Muscle layer of duodenum (tissue), 2 donors: ENCODE data around the gene SHISA4.
"Not testable (repeated sequence)": the region's sequence is repeated elsewhere in the genome, so short reads cannot be mapped to it uniquely, and the experiment has no call there.

ENCODE experiments used
- H3K27ac ChIP-seq: one replicate; pipeline ENCODE4 v1.7.0; 2013; ENCODE audit warnings: mild to moderate bottlenecking, low read length
- H3K27me3 ChIP-seq: one replicate; pipeline ENCODE4 v1.7.0; 2013; ENCODE audit warnings: low read depth, mild to moderate bottlenecking, control low read depth, low read length
- H3K36me3 ChIP-seq, 2 donors: one replicate each; pipeline ENCODE4 v1.7.0; 2013; ENCODE audit warnings: low read length in 2 of 2, control low read depth in 1 of 2, mild to moderate bottlenecking in 1 of 2; ENCODE audit not compliant: insufficient read depth in 2 of 2, control insufficient read depth in 1 of 2
- H3K4me1 ChIP-seq, 2 donors: one replicate each; pipeline ENCODE4 v1.7.0; 2013; ENCODE audit warnings: low read length in 2 of 2, mild to moderate bottlenecking in 2 of 2, control low read depth in 1 of 2, moderate library complexity in 1 of 2; ENCODE audit not compliant: insufficient read depth in 2 of 2, control insufficient read depth in 1 of 2
- H3K4me3 ChIP-seq, 2 donors: one replicate each; pipeline ENCODE4 v1.7.0; 2013; ENCODE audit warnings: low read length in 2 of 2, low read depth in 1 of 2, mild to moderate bottlenecking in 1 of 2
- H3K9me3 ChIP-seq, 2 donors: one replicate each; pipeline ENCODE4 v1.7.0; 2013; ENCODE audit warnings: low read length in 2 of 2, control low read depth in 1 of 2, mild to moderate bottlenecking in 1 of 2; ENCODE audit not compliant: control insufficient read depth in 1 of 2
- donor health status: healthy.

Gene SHISA4

GRCh38 chr1:201850053-201850397 is 38.7 kb upstream of the SHISA4 start:
- Histone ChIP-seq H3K4me1 (peaks cover 0 to 17% of the 10 kb centered on the region in 2 donors), H3K36me3 (peaks cover 40 to 58% of the 10 kb centered on the region in 2 donors), H3K27me3 (no peaks in the 10 kb centered on the region), H3K9me3 (no peaks in the 10 kb centered on the region), H3K27ac (peak overlapping the region; percentile 74), H3K4me3 (no peak overlapping the region)

DNA sequence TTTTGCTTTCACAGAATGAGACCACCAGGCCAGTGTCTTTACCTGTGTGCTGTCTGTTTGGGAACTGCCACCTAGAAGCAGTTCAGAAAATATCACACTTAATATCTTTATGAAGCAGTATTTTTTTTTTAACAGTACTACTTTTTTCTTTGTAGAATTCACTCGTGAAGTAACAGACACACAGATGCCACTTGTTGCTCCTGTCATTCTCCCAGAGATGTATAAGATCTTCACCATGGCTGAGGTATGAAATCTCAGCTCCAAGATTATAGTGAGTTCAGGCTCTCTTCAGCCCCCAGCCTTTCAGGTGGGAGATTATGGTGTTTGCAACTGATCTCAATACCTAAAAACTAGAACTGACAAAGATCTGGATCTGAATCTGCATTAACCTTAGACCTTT is 36.7 kb upstream of the SHISA4 start:
- H3K27ac ChIP-seq, result no peak overlapping the region
- H3K4me1 ChIP-seq, result peaks cover 0 to 17% of the 10 kb centered on the region in 2 donors
- no peak overlapping the region for H3K4me3 ChIP-seq
- no peaks in the 10 kb centered on the region for H3K27me3 ChIP-seq
- peaks cover 57 to 77% of the 10 kb centered on the region in 2 donors for H3K36me3 ChIP-seq
- H3K9me3 ChIP-seq, result no peaks in the 10 kb centered on the region

DNA sequence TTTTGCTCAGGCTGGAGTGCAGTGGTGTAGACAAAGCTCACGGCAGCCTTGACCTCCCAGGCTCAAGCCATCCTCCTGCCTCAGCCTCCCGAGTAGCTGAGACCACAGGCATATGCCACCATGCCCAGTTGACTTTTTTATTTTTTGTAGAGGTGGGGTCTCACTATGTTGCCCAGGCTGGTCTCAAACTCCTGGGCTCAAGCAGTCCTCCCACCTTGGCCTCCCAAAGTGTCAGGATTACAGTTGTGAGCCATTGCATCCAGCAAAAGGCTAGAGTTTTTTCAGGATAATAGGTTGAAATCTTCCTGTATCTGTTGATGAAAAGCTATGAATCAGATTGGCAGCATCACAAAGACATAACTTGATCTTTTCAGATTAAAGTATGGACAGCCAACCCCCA is 32.0 kb upstream of the SHISA4 start:
- H3K27me3 ChIP-seq, H3K4me3 ChIP-seq, H3K4me1 ChIP-seq, H3K9me3 ChIP-seq, H3K27ac ChIP-seq: not testable (repeated sequence)
- peaks cover 68 to 86% of the 10 kb centered on the region in 2 donors for H3K36me3 ChIP-seq

- H3K4me3 ChIP-seq, result no peak overlapping the region
- no peaks in the 10 kb centered on the region for H3K4me1 ChIP-seq
- H3K36me3 ChIP-seq, result peaks cover 57 to 80% of the 10 kb centered on the region in 2 donors
- H3K27ac ChIP-seq, result no peak overlapping the region
- no peaks in the 10 kb centered on the region for H3K9me3 ChIP-seq
- H3K27me3 ChIP-seq, result no peaks in the 10 kb centered on the region
Measured at GRCh38 chr1:201859424-201859823, 29.3 kb upstream of the SHISA4 start.

- peaks cover 38 to 68% of the 10 kb centered on the region in 2 donors for H3K36me3 ChIP-seq
- no peaks in the 10 kb centered on the region for H3K9me3 ChIP-seq
- H3K4me1 ChIP-seq, result no peaks in the 10 kb centered on the region
- H3K27ac ChIP-seq, result no peak overlapping the region
- no peak overlapping the region for H3K4me3 ChIP-seq
- H3K27me3 ChIP-seq, result no peaks in the 10 kb centered on the region
Measured at GRCh38 chr1:201861448-201861847, 27.2 kb upstream of the SHISA4 start.

DNA sequence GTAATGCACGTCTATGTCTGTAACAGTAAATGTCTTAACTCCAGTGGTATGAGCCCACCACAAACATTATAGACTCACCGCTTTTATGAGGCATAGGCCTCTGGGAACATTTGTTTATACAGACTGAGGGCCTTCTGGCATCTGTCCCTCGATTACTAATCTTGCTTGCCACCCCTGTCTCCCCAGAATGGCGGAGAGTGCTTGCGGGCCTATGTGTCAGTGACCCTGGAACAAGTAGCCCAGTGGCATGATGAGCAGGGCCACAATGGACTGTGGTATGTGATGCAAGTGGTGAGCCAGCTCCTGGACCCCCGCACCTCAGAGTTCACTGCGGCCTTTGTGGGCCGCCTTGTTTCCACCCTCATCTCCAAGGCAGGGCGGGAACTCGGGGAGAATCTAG is 18.3 kb upstream of the SHISA4 start:
- Histone ChIP-seq H3K9me3 (no peaks in the 10 kb centered on the region), H3K36me3 (peaks cover 65 to 82% of the 10 kb centered on the region in 2 donors), H3K4me3 (no peak overlapping the region), H3K27me3 (no peaks in the 10 kb centered on the region), H3K27ac (no peak overlapping the region), H3K4me1 (no peaks in the 10 kb centered on the region)

DNA sequence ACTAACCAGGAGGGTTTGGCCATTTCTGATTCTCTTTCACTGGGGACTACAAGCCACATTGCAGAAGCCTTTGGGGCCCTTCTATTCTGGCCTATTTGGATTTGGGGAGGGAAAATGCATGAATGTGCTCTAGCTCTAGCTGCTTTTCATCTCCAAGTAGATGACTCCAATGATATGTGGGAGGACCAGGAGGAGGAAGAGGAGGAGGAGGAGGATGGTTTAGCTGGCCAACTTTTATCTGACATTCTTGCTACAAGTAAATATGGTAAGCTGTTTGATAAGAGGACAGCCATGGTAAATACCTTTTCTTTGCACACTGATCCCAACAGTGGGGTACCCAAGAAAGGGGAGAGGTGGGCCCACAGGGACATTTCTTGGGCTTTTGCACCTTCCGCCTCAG is 14.0 kb upstream of the SHISA4 start:
- Histone ChIP-seq H3K36me3 (peaks cover 51 to 62% of the 10 kb centered on the region in 2 donors), H3K9me3 (no peaks in the 10 kb centered on the region), H3K4me3 (no peak overlapping the region), H3K27ac (no peak overlapping the region), H3K27me3 (no peaks in the 10 kb centered on the region), H3K4me1 (peaks cover 0 to 7% of the 10 kb centered on the region in 2 donors)

GRCh38 chr1:201876148-201876818 is 12.4 kb upstream of the SHISA4 start:
- H3K9me3 ChIP-seq, result no peaks in the 10 kb centered on the region
- H3K4me3 ChIP-seq, result no peak overlapping the region
- no peak overlapping the region for H3K27ac ChIP-seq
- peaks cover 40 to 48% of the 10 kb centered on the region in 2 donors for H3K36me3 ChIP-seq
- no peaks in the 10 kb centered on the region for H3K27me3 ChIP-seq
- H3K4me1 ChIP-seq, result peaks cover 0 to 7% of the 10 kb centered on the region in 2 donors

DNA sequence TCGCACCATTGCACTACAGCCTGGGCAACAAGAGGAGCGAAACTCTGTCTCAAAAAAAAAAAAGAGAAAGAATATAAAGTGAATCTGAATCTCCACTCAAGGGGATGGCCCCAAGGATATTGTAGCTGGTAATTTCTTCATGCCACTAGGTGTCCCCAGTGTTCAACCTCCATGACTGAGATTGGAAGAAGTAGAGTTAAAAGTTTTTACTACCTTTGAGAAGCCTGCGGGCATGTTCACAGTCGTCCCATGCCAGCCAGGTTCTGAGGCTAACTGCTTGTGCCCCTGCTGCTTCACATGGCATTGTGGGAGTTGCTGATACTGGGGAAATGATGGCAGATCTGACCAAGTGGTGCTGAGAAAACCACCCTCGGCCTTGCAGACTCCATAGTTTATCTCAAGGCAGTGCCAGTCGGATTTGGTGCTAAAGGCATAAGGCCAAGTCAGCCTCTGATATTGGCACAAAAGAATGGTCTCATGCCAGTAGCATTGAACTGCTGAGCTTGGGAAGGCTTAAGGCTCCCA is 10.8 kb upstream of the SHISA4 start:
- no peak overlapping the region for H3K27ac ChIP-seq

GRCh38 chr1:201880928-201881571 is 7.6 kb upstream of the SHISA4 start:
- peaks cover 4 to 5% of the 10 kb centered on the region in 2 donors for H3K36me3 ChIP-seq
- no peak overlapping the region for H3K4me3 ChIP-seq
- peaks cover 22 to 28% of the 10 kb centered on the region in 2 donors for H3K4me1 ChIP-seq
- H3K27me3 ChIP-seq, result no peaks in the 10 kb centered on the region
- no peak overlapping the region for H3K27ac ChIP-seq
- no peaks in the 10 kb centered on the region for H3K9me3 ChIP-seq

More for the DNA sequence above, 10.8 kb upstream of the SHISA4 start:
- H3K4me3 ChIP-seq, result no peak overlapping the region
- peaks cover 25 to 32% of the 10 kb centered on the region in 2 donors for H3K36me3 ChIP-seq
- no peaks in the 10 kb centered on the region for H3K27me3 ChIP-seq
- H3K9me3 ChIP-seq, result no peaks in the 10 kb centered on the region
- H3K4me1 ChIP-seq, result peaks cover under 1 to 7% of the 10 kb centered on the region in 2 donors

- Histone ChIP-seq H3K4me1 (peaks cover 22 to 28% of the 10 kb centered on the region in 2 donors), H3K27me3 (no peaks in the 10 kb centered on the region), H3K9me3 (no peaks in the 10 kb centered on the region), H3K36me3 (no peaks in the 10 kb centered on the region), H3K4me3 (no peak overlapping the region), H3K27ac (no peak overlapping the region)
Measured at GRCh38 chr1:201881617-201882016, 7.1 kb upstream of the SHISA4 start.
